Panc1 (cell line): ENCODE data around the gene FMOD.

Source experiments
- TCF7L2 ChIP-seq: IDR thresholded peaks from 2 replicates; pipeline ENCODE4 v1.6.1; 2011; ENCODE audit warnings: mild to moderate bottlenecking, low read depth, low read length, inconsistent platforms
- TF ChIP-seq, protein P1 (sequence below): fragments of 450-650 bp; IDR thresholded peaks from 2 replicates; pipeline ENCODE4 v1.5.1; 2017; ENCODE audit warnings: mild to moderate bottlenecking
- TF ChIP-seq, protein P2 (sequence below), 2 experiments: IDR thresholded peaks; 2 replicates each; pipeline ENCODE4 v1.6.1; 2011 to 2012; ENCODE audit warnings: low read depth in 2 of 2, control low read depth in 1 of 2, low read length in 1 of 2, mild to moderate bottlenecking in 1 of 2, moderate library complexity in 1 of 2; ENCODE audit not compliant: insufficient read depth in 1 of 2

DNA sequence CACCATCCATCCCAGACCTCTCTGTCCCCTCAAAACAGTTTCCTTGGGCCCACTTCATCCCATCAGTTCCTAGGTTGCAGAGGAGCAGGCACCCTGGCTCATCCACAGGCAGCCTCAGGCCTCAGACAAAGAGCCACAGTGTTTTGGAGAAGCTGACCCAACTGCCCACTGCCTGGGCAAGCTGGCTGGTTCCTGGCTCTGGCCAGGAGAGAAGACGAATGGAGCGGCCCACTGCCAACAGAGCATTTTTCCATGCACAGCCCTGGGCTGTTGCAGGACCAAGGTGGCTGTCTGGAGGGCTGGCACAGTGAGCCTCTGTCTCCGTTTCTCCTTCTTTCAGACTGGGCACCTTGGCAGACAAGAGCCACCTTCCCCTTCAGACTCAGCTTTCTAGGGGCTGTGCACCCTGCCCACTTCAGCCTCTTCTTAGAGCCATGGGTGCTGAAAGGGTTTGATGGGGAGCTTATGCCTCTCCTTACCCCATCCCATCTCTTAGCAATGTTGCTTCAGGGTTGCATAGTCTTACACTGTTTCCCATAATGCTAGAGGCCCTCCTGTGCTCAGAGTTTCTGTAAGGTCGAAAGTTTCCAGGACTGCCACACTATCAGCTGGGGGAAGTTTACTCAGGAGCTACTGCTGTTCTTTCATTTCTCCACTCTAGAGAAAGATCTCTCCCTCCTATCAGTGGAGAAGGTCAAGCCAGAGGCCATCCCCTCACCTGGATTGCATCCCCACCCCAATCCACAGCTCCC lies 973 bp downstream of the FMOD start:
- TF ChIP-seq, protein P1, sequence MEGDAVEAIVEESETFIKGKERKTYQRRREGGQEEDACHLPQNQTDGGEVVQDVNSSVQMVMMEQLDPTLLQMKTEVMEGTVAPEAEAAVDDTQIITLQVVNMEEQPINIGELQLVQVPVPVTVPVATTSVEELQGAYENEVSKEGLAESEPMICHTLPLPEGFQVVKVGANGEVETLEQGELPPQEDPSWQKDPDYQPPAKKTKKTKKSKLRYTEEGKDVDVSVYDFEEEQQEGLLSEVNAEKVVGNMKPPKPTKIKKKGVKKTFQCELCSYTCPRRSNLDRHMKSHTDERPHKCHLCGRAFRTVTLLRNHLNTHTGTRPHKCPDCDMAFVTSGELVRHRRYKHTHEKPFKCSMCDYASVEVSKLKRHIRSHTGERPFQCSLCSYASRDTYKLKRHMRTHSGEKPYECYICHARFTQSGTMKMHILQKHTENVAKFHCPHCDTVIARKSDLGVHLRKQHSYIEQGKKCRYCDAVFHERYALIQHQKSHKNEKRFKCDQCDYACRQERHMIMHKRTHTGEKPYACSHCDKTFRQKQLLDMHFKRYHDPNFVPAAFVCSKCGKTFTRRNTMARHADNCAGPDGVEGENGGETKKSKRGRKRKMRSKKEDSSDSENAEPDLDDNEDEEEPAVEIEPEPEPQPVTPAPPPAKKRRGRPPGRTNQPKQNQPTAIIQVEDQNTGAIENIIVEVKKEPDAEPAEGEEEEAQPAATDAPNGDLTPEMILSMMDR = no peak
- TF ChIP-seq, protein P2, sequence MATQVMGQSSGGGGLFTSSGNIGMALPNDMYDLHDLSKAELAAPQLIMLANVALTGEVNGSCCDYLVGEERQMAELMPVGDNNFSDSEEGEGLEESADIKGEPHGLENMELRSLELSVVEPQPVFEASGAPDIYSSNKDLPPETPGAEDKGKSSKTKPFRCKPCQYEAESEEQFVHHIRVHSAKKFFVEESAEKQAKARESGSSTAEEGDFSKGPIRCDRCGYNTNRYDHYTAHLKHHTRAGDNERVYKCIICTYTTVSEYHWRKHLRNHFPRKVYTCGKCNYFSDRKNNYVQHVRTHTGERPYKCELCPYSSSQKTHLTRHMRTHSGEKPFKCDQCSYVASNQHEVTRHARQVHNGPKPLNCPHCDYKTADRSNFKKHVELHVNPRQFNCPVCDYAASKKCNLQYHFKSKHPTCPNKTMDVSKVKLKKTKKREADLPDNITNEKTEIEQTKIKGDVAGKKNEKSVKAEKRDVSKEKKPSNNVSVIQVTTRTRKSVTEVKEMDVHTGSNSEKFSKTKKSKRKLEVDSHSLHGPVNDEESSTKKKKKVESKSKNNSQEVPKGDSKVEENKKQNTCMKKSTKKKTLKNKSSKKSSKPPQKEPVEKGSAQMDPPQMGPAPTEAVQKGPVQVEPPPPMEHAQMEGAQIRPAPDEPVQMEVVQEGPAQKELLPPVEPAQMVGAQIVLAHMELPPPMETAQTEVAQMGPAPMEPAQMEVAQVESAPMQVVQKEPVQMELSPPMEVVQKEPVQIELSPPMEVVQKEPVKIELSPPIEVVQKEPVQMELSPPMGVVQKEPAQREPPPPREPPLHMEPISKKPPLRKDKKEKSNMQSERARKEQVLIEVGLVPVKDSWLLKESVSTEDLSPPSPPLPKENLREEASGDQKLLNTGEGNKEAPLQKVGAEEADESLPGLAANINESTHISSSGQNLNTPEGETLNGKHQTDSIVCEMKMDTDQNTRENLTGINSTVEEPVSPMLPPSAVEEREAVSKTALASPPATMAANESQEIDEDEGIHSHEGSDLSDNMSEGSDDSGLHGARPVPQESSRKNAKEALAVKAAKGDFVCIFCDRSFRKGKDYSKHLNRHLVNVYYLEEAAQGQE (IDR thresholded peaks at IDR 0.05; ENCODE audit: insufficient read depth in 1 of 2, low read depth in 2 of 2, low read length in 1 of 2) = no peak
- no peak for TF ChIP-seq TCF7L2
